Stimulated activated CD8-positive, alpha-beta memory T cell treated with anti-CD3 and anti-CD28 coated beads, Interleukin-2, amount 100 ng/mL, for 1 hour (primary cell): Measurements from ENCODE around the gene STX12.
"Not testable (repeated sequence)": the region's sequence is repeated elsewhere in the genome, so short reads cannot be mapped to it uniquely, and the experiment has no call there.

Source experiments
- DNase-seq, 2 donors: peaks; one replicate each; pipeline ENCODE4 v3.0.0-alpha.2; 2020; ENCODE audit warnings: low read depth in 2 of 2

STX12 gene

DNA sequence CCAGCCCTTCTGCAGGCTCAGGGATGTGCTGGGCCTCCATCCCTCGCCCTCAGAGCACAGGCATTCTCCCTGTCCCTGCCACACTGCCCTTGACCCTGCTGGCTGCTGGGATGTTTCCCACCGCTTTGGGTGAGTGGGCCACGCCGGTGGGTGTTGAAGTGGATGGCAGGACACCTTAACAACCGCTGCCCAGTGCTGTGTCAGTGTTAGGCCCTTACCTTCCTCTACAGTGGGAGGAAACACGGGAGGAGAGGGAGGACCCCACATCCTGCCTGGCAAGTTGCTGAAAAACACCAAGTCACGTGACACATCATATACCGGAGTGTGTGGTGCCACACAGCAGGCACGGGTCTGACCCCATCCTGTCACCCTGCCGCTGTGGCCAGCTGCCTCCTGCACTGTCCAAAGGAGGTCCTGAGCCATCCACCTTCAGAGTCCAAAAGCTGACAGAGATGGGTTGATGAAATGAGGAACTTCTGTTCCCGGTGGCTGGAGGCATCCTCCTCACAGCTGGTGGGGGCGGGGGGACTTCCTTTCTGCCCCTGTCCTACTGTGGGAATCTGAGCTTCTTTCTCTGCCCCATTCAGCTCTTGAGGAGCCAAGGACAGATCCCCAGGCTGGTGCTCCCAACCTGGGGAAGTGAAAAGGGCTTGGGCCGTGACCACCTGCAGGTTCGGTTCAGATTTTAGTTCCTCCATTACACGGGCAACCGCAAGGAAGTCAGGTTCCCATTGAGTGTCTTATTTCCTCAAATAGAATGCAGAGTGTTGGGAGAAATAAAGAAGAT, 96.1 kb downstream of the STX12 start:
- peak; percentile 46 to 53 for DNase-seq

DNA sequence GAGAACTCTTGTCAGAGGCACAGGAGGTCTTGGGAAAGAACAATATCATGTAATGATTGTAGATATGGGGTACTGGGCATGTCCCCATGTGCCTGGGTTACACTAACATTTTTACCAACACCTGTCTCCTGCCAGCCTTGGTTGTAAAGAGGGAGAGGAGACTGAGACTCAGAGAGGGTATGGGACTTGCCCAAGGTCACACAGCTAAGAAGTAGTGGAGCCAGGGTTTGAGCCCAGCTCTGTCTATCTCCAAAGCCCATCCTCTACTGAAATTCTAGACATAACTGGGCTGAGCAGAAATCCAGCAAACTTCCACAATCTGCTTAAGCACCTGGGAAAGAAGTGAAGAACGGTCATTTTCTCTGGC, 96.7 kb downstream of the STX12 start:
- no peak for DNase-seq

DNA sequence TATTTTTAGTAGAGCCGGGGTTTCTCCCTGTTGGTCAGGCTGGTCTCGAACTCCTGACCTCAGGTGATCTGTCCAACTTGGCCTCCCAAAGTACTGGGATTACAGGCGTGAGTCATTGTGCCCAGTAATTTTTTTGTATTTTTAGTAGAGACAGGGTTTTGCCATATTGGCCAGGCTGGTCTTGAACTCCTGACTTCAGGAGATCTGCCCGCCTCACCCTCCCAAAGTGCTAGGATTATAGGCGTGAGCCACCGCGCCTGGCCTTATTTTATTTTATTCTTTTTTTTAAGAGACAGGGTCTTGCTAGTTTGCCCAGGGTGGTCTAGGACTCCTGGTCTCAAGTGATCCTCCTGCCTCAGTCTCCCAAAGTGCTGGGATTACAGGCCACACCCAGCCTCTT, 98.1 kb downstream of the STX12 start:
- not testable (repeated sequence) for DNase-seq

- DNase-seq = peak; percentile 57 to 74
Measured at GRCh38 chr1:27872059-27872801, 99.2 kb downstream of the STX12 start, which contains the start of gene THEMIS2. Gene THEMIS2 (plus strand): TSS chr1:27872544. CDS start chr1:27872572, 28 bp downstream.

GRCh38 chr1:27872802-27873551, 100.0 kb downstream of the STX12 start:
- no peak for DNase-seq

DNA sequence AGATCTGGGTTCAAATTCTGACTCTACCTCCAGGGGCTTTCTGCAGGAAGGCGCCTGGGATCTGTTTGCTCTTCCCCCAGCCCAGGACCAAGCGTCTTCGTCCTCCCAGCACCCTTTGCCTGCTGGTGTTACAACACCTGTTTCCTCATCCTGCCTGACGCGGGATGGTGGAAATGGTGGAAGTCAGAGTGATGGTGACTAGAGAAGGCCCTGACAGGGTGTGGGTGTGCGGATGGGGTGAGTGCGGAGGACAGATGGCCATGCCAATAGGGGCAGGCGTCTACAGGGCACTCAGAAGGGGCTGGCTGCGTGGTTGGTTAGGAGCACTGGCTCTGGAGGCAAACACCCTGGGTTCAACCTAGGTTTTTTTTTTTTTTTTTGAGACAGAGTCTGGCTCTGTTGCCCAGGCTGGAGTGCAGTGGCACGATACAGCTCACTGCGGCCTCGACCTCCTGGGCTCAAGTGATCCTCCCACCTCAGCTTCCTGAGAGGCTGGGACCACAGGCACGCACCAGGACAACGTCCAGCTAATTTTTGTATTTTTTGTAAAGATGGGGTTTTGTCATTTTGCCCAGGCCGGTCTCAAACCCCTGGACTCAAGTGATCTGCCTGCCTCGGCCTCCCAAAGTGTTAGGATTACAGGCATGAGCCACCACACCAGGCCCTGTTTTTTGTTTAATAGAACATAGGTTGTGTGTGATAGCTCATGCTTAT, 100.8 kb downstream of the STX12 start:
- no peak for DNase-seq
